Spleen (tissue), 11 donors: ENCODE results near the gene YWHAH. TPM values are rescaled to one million over a fixed set of nuclear protein-coding genes. Genes with fewer than 3 reads are reported as not detected.

Experiments used
- DNase-seq: peaks from one replicate; pipeline ENCODE4 v3.0.0-alpha.2; 2020
- H3K27ac ChIP-seq, 8 donors: fragments of 200-600 bp; sonication (generic) in 7 of 8; 1 replicate in 4 of 8; 2 replicates in 4 of 8; pipeline versions ENCODE4 v1.5.0 to v1.8.0; 2016 to 2021; ENCODE audit warnings: inconsistent platforms in 4 of 8, mild to moderate bottlenecking in 4 of 8, moderate library complexity in 1 of 8
- H3K27me3 ChIP-seq, 7 donors: fragments of 200-600 bp; sonication (generic) in 6 of 7; replicated peaks in 1 of 7; 1 replicate in 4 of 7; 2 replicates in 3 of 7; pipeline versions ENCODE4 v1.5.0 to v1.8.0; 2016 to 2021; ENCODE audit warnings: inconsistent platforms in 3 of 7, mild to moderate bottlenecking in 1 of 7
- H3K36me3 ChIP-seq, 6 donors: fragments of 200-600 bp; sonication (generic) in 5 of 6; 1 replicate in 4 of 6; 2 replicates in 2 of 6; pipeline versions ENCODE4 v1.5.0 to v1.8.0; 2016 to 2021; ENCODE audit warnings: inconsistent platforms in 2 of 6
- H3K4me1 ChIP-seq, 6 donors: fragments of 200-600 bp; sonication (generic) in 5 of 6; 1 replicate in 3 of 6; 2 replicates in 3 of 6; pipeline versions ENCODE4 v1.5.0 to v1.8.0; 2016 to 2021; ENCODE audit warnings: inconsistent platforms in 3 of 6
- H3K4me3 ChIP-seq, 8 donors: fragments of 200-600 bp; sonication (generic) in 7 of 8; 1 replicate in 4 of 8; 2 replicates in 4 of 8; pipeline versions ENCODE4 v1.5.0 to v1.8.0; 2016 to 2021; ENCODE audit warnings: inconsistent platforms in 4 of 8, mild to moderate bottlenecking in 4 of 8, moderate library complexity in 2 of 8
- H3K9me3 ChIP-seq, 8 donors: fragments of 200-600 bp; sonication (generic) in 7 of 8; 1 replicate in 4 of 8; 2 replicates in 4 of 8; pipeline versions ENCODE4 v1.5.0 to v1.8.0; 2016 to 2021; ENCODE audit warnings: inconsistent platforms in 4 of 8
- CTCF ChIP-seq, 11 experiments: fragments of 200-600 bp in 7 of 11; fragments of 450-650 bp in 4 of 11; sonication (generic) in 4 of 11; IDR thresholded peaks in 8 of 11; conservative IDR thresholded peaks in 3 of 11; 1 replicate in 7 of 11; 2 replicates in 4 of 11; pipeline versions ENCODE4 v1.4.0 to v1.8.0; 2016 to 2021; ENCODE audit warnings: antibody characterized with exemption in 11 of 11, inconsistent platforms in 4 of 11, mild to moderate bottlenecking in 1 of 11
- POLR2A ChIP-seq, 3 donors: fragments of 450-650 bp; IDR thresholded peaks; one replicate each; pipeline ENCODE4 v1.5.1; 2017; ENCODE audit warnings: antibody characterized with exemption in 3 of 3, mild to moderate bottlenecking in 1 of 3
- POLR2AphosphoS5 ChIP-seq, 3 donors: sonication (generic); formaldehyde crosslinking; IDR thresholded peaks; one replicate each; pipeline ENCODE4 v1.5.1; 2017; ENCODE audit warnings: antibody characterized with exemption in 3 of 3
- WGBS, 5 donors: extraction: QIAGEN DNeasy Blood & Tissue Kit in 3 of 5; methylation state at CpG; one replicate each; pipeline versions ENCODE4 v1.1.5 to v1.1.7; 2013 to 2018; 5-methylcytosine and 5-hydroxymethylcytosine counted together
- intact Hi-C: fragments of 100-400 bp; cut with DNase I; formaldehyde crosslinking; loops from one replicate; pipeline ENCODE4 v1.15.0; 2023; ENCODE audit warnings: low total_unique reads
- polyA plus RNA-seq, 3 donors: library from polyadenylated mRNA; stranded (reverse); fragments of 200-250 nt; gene quantifications; one replicate each; pipeline ENCODE4 v1.2.1, GENCODE V29; 2013
- total RNA-seq, 7 donors: library from RNA; depleted of rRNA in 3 of 7; stranded (reverse); fragments of >200 nt in 3 of 7; fragmentation: NEBNext Ultra II Directional in 4 of 7; extraction: Animal tissue kit (Norgen Biotek cat#: 25700) in 4 of 7; gene quantifications; one replicate each; pipeline versions ENCODE4 v1.1.0 to v1.2.1, GENCODE V29; 2016 to 2021
- donor health status: healthy with polysubstance abuse.
- donor health status: DM: no; HTN: no; CAD: no; lungs with moderate emphysema.
- donor health status: DM: no; HTN: no; CAD: no.
- donor health status: Bipolar disorder and iron deficiency.
- donor health status: healthy.
- donor health status: DM: no; HTN: no; CAD: no.
- donor health status: DM: yes; HTN: yes; CAD: no.

Gene YWHAH
- total and polyA plus RNA-seq, 10 donors: 34.2 to 130 (median 83.6) TPM

- TF ChIP-seq CTCF (IDR thresholded peaks at IDR 0.05 in 8 of 11, conservative IDR thresholded peaks at IDR 0.05 in 3 of 11) (no peak), POLR2AphosphoS5 (IDR thresholded peaks at IDR 0.05) (no peak), POLR2A (IDR thresholded peaks at IDR 0.05) (no peak)
- DNase-seq: no peak
- Histone ChIP-seq H3K27me3 (no peaks in the 10 kb centered on the region), H3K4me3 (no peak overlapping the region), H3K27ac (no peak overlapping the region), H3K36me3 (peaks cover 3 to 93% (median 56%) of the 10 kb centered on the region in 6 donors), H3K9me3 (no peaks in the 10 kb centered on the region), H3K4me1 (no peaks in the 10 kb centered on the region)
- 89 to 92% (median 91%) methylated on average over 5 of the region's 5 CpGs for WGBS, 5 donors
- intact Hi-C loops: no loop called here
Measured at GRCh38 chr22:31906569-31906968, 37.8 kb upstream of the YWHAH start.

- H3K36me3 ChIP-seq: peaks cover 0 to 67% (median 37%) of the 10 kb centered on the region in 6 donors
- H3K27ac ChIP-seq: no peak overlapping the region
- H3K27me3 ChIP-seq: no peaks in the 10 kb centered on the region
- 92 to 95% (median 93%) methylated on average over 5 of the region's 5 CpGs for WGBS, 5 donors
- H3K9me3 ChIP-seq: no peaks in the 10 kb centered on the region
- no peak for DNase-seq
- intact Hi-C loops: no loop called here
- no peaks in the 10 kb centered on the region for H3K4me1 ChIP-seq
- H3K4me3 ChIP-seq: no peak overlapping the region
- TF ChIP-seq POLR2A (IDR thresholded peaks at IDR 0.05) (no peak), POLR2AphosphoS5 (IDR thresholded peaks at IDR 0.05) (no peak), CTCF (IDR thresholded peaks at IDR 0.05 in 8 of 11, conservative IDR thresholded peaks at IDR 0.05 in 3 of 11) (no peak)
Measured at GRCh38 chr22:31909977-31910376, 34.4 kb upstream of the YWHAH start.

GRCh38 chr22:31911565-31912406 lies 32.5 kb upstream of the YWHAH start:
- Histone ChIP-seq H3K27ac (no peak overlapping the region), H3K27me3 (no peaks in the 10 kb centered on the region), H3K36me3 (peaks cover 0 to 49% (median 20%) of the 10 kb centered on the region in 6 donors), H3K4me3 (no peak overlapping the region), H3K4me1 (peaks cover 0 to 8% (median 3%) of the 10 kb centered on the region in 6 donors), H3K9me3 (no peaks in the 10 kb centered on the region)
- no peak for DNase-seq
- WGBS, 5 donors: 86 to 97% (median 90%) methylated on average over 7 of the region's 7 CpGs
- TF ChIP-seq POLR2A (IDR thresholded peaks at IDR 0.05): no peak
- TF ChIP-seq POLR2AphosphoS5 (IDR thresholded peaks at IDR 0.05): peak in 1 of 3 donors; percentile 16
- intact Hi-C loops: no loop called here

- Histone ChIP-seq H3K4me3 (no peak overlapping the region), H3K4me1 (peaks cover 0 to 14% (median 9%) of the 10 kb centered on the region in 6 donors), H3K36me3 (peaks cover 0 to 43% (median 14%) of the 10 kb centered on the region in 6 donors), H3K9me3 (no peaks in the 10 kb centered on the region), H3K27ac (no peak overlapping the region), H3K27me3 (no peaks in the 10 kb centered on the region)
- TF ChIP-seq CTCF (IDR thresholded peaks at IDR 0.05 in 8 of 11, conservative IDR thresholded peaks at IDR 0.05 in 3 of 11): no peak
- no peak for TF ChIP-seq POLR2A (IDR thresholded peaks at IDR 0.05)
- TF ChIP-seq POLR2AphosphoS5 (IDR thresholded peaks at IDR 0.05): no peak
- intact Hi-C loops: no loop called here
- 52 to 96% (median 78%) methylated on average over 1 of the region's 1 CpG for WGBS, 5 donors
- no peak for DNase-seq
Measured at GRCh38 chr22:31912407-31912743, 32.0 kb upstream of the YWHAH start.
